ENCODE measurements around the gene HECTD4.

The HECTD4 gene

GRCh38 chr12:112178796-112179195 is 203.4 kb downstream of the HECTD4 start:
- TF ChIP-seq CTCF (IDR thresholded peaks at IDR 0.05; ENCODE audit: low read depth, low read length), result no peak
- H3K4me3 ChIP-seq (replicated peaks in 1 of 2; ENCODE audit: low read depth in 2 of 2, low read length in 2 of 2), result no peak overlapping the region
- DNase-seq (ENCODE audit: low read depth in 2 of 2), result no peak

GRCh38 chr12:112176321-112177010 is 205.8 kb downstream of the HECTD4 start:
- no peak overlapping the region for H3K4me3 ChIP-seq (replicated peaks in 1 of 2; ENCODE audit: low read depth in 2 of 2, low read length in 2 of 2)

GRCh38 chr12:112175361-112176155 is 206.7 kb downstream of the HECTD4 start:
- no peak for TF ChIP-seq CTCF (IDR thresholded peaks at IDR 0.05; ENCODE audit: low read depth, low read length)
- DNase-seq (ENCODE audit: low read depth in 2 of 2), result no peak
- no peak overlapping the region for H3K4me3 ChIP-seq (replicated peaks in 1 of 2; ENCODE audit: low read depth in 2 of 2, low read length in 2 of 2)

More at GRCh38 chr12:112176321-112177010, 205.8 kb downstream of the HECTD4 start:
- DNase-seq (ENCODE audit: low read depth in 2 of 2), result no peak
- TF ChIP-seq CTCF (IDR thresholded peaks at IDR 0.05; ENCODE audit: low read depth, low read length), result no peak

- H3K4me3 ChIP-seq (replicated peaks in 1 of 2; ENCODE audit: low read depth in 2 of 2, low read length in 2 of 2), result no peak overlapping the region
- DNase-seq (ENCODE audit: low read depth in 2 of 2), result no peak
- no peak for TF ChIP-seq CTCF (IDR thresholded peaks at IDR 0.05; ENCODE audit: low read depth, low read length)
Measured at GRCh38 chr12:112172556-112173324, 209.5 kb downstream of the HECTD4 start.

GRCh38 chr12:112170971-112171596 is 211.1 kb downstream of the HECTD4 start:
- DNase-seq (ENCODE audit: low read depth in 2 of 2), result no peak
- TF ChIP-seq CTCF (IDR thresholded peaks at IDR 0.05; ENCODE audit: low read depth, low read length), result no peak
- H3K4me3 ChIP-seq (replicated peaks in 1 of 2; ENCODE audit: low read depth in 2 of 2, low read length in 2 of 2), result no peak overlapping the region

- peak; percentile 72 for TF ChIP-seq CTCF (IDR thresholded peaks at IDR 0.05; ENCODE audit: low read depth, low read length)
- H3K4me3 ChIP-seq (replicated peaks in 1 of 2; ENCODE audit: low read depth in 2 of 2, low read length in 2 of 2), result no peak overlapping the region
- peak; percentile 16 to 65 for DNase-seq (ENCODE audit: low read depth in 2 of 2)
Measured at GRCh38 chr12:112170376-112170775, 211.9 kb downstream of the HECTD4 start.
